ENCODE measurements around the gene KIAA0513.

The KIAA0513 gene

DNA sequence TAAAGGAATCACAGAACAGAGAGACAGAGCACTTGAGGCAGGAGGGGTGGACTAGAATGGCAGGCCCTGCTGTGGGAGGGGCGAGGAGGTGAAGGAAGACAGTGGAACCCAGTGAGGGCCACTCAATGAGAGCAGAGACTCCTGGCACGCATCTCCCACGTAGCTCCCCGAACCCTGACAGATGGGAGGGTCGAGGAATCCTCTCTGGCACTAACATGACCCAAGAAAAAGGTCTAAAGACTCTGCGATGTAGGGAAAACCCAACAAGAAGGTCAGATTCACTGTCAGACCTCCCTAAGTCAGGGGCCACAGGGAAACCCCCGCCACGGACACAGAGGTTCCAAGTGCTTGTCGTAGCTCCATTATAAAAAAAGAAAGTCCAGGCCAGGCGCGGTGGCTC, 31.2 kb upstream of the KIAA0513 start:
- DNase-seq (ENCODE audit: low spot score) = no peak
- in situ Hi-C loops (cut with MboI; ENCODE audit: low pct_unique_long_range_greater_than_20kb, low sequenced_read_pairs, unreplicated experiment) = no loop called here
- TF ChIP-seq, protein P1, sequence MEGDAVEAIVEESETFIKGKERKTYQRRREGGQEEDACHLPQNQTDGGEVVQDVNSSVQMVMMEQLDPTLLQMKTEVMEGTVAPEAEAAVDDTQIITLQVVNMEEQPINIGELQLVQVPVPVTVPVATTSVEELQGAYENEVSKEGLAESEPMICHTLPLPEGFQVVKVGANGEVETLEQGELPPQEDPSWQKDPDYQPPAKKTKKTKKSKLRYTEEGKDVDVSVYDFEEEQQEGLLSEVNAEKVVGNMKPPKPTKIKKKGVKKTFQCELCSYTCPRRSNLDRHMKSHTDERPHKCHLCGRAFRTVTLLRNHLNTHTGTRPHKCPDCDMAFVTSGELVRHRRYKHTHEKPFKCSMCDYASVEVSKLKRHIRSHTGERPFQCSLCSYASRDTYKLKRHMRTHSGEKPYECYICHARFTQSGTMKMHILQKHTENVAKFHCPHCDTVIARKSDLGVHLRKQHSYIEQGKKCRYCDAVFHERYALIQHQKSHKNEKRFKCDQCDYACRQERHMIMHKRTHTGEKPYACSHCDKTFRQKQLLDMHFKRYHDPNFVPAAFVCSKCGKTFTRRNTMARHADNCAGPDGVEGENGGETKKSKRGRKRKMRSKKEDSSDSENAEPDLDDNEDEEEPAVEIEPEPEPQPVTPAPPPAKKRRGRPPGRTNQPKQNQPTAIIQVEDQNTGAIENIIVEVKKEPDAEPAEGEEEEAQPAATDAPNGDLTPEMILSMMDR (IDR thresholded peaks at IDR 0.05; ENCODE audit: extremely low read depth, insufficient read depth, missing control alignments) = no peak

DNA sequence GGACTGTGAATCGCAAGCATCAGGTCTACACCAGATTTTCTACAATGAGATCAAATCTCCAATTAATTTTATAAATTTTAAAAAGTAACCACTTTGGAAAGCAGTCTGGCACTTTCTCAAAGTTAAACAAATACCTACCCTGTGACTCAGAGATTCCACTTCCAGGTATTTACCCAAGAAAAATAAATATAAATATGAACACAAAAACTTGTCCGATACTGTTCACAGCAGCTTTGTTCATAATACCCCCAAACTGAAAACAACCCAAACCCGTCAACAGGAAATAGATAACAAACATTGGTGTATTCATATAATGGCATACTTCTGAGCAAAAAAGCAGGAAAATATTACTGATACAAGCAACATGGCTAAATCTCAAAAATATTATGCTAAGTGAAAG, 28.4 kb upstream of the KIAA0513 start:
- no peak for DNase-seq (ENCODE audit: low spot score)
- in situ Hi-C loops (cut with MboI; ENCODE audit: low pct_unique_long_range_greater_than_20kb, low sequenced_read_pairs, unreplicated experiment) = no loop called here
- TF ChIP-seq, protein P1 (IDR thresholded peaks at IDR 0.05; ENCODE audit: extremely low read depth, insufficient read depth, missing control alignments) = no peak

DNA sequence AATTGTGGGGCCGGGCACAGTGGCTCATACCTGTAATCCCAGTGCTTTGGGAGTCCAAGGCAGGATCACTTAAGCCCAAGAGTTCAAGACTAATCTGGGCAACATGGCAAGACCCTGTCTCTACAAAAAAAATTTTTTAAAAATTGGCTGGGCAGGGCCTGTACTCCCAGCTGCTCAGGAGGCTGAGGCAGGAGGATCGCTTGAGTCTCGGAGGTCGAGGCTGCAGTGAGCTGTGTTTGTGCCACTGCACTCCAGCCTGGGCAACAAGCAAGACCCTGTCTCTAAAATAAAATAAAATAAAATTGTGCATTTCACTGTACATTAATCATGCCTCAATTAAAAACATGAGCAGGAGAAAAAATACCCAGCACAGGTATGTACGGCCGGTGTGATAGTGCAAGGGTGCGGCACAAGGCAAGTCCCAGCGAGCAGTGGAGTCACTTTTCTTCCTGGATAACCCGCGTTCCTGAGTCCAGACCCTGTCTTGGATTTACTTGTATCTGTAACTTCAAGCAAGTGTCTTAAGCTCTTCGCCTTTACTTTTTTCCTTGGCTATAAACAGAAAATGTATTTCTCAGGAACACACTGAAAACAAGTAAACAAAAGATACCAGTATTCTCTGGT, 27.6 kb upstream of the KIAA0513 start:
- DNase-seq (ENCODE audit: low spot score) = no peak
- TF ChIP-seq, protein P1 (IDR thresholded peaks at IDR 0.05; ENCODE audit: extremely low read depth, insufficient read depth, missing control alignments) = no peak
- in situ Hi-C loops (cut with MboI; ENCODE audit: low pct_unique_long_range_greater_than_20kb, low sequenced_read_pairs, unreplicated experiment) = no loop called here

DNA sequence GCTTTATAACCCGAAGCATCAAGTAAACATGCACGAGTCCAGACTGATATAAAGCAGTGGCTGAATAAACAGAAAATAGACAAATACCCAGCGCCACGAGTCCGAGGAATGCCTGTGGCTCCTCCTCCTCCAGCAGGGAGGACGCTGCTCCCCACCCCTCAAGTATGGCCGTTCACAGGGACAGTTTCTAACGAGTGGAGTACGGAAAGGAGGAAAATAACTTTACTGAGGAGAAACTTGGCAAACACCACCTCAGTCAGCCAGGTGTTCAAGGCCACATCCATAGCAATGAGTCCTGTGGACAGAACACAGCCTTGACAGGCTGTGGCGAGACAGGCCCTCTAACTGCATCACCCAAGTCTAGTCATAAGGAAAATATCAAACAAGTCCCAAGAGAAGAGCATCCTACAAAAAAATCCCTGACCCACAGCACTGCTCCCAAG, 25.5 kb upstream of the KIAA0513 start:
- TF ChIP-seq, protein P1 (IDR thresholded peaks at IDR 0.05; ENCODE audit: extremely low read depth, insufficient read depth, missing control alignments) = no peak

DNA sequence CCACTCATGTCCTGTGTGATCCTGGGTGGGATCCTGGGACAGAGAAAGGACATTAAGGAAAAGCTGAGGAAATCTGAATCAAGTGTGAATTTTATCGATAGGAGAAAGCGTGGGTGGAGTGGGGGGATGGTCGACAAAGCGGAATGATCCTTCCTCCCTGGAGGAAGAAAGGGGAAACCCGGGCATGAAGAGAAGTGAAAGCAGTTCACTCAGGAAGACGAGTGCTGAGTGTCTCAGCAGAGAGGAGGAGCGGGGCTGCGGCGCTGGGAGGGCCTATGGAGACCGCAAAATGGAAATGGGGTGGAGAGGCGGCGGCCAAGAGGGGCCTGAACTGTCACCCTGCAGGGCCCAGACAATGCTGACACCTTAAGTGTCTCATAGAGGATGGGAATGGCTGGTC, 25.0 kb upstream of the KIAA0513 start:
- TF ChIP-seq, protein P1 (IDR thresholded peaks at IDR 0.05; ENCODE audit: extremely low read depth, insufficient read depth, missing control alignments) = no peak
- in situ Hi-C loops (cut with MboI; ENCODE audit: low pct_unique_long_range_greater_than_20kb, low sequenced_read_pairs, unreplicated experiment) = no loop called here
- no peak for DNase-seq (ENCODE audit: low spot score)

More for the DNA sequence above, 25.5 kb upstream of the KIAA0513 start:
- in situ Hi-C loops (cut with MboI; ENCODE audit: low pct_unique_long_range_greater_than_20kb, low sequenced_read_pairs, unreplicated experiment) = no loop called here
- DNase-seq (ENCODE audit: low spot score) = no peak

DNA sequence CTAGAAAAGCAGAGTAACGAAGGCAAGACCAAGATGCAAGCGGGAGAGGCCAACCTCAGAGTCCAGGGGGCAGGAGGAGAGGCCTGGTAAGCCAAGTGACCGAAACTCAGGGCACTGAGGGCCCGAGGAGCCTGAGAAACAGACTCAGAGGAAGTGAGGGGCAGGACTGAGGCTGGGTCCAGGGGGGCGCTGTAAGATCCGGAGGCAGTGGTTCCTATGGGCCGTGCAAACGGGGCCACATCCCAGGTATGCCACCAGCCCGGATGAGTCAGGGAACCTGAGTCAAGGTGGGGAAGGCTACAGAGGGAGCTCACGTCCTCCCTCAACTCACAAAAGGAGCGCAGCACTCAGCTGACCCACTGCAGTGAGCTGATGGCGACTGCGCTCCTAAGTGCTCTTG, 24.5 kb upstream of the KIAA0513 start:
- TF ChIP-seq, protein P1 (IDR thresholded peaks at IDR 0.05; ENCODE audit: extremely low read depth, insufficient read depth, missing control alignments) = no peak
- no peak for DNase-seq (ENCODE audit: low spot score)
- in situ Hi-C loops (cut with MboI; ENCODE audit: low pct_unique_long_range_greater_than_20kb, low sequenced_read_pairs, unreplicated experiment) = no loop called here
